ENCODE measurements around the gene AMPD2.

AMPD2 gene

DNA sequence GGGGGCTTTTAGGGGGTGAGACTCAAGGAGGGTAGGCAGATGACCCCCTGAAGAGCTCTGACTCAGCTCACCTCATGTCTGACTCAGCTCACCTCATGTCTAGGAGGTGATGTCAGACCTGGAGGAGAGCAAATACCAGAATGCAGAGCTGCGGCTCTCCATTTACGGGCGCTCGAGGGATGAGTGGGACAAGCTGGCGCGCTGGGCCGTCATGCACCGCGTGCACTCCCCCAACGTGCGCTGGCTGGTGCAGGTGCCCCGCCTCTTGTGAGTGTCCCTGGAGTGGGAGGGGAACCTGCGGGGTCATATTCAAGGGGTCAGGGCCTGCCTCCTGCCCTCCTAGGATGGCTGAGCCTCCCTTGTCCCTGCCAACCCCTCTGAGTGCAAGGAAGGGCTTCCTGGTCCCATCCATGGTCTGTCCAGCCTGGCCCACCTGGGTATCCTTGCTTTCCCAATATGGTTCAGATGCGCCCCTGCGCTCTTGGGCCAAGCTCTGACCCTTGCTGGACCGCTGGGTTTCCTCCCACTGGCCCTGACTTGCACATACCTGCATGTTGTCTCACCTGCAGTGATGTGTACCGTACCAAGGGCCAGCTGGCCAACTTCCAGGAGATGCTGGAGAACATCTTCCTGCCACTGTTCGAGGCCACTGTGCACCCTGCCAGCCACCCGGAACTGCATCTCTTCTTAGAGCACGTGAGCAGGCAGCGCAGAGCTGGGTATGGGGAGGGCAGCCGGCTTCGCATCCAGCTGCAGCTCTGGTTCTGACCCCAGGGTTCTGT, 9.1 kb downstream of the AMPD2 start:
- in situ Hi-C loops (cut with HindIII; ENCODE audit: low pct_unique_long_range_greater_than_20kb, low sequenced_read_pairs), result no loop called here
- no peak for DNase-seq (ENCODE audit: low read depth in 1 of 2, low spot score in 1 of 2)
- no peak for TF ChIP-seq JUND (IDR thresholded peaks at IDR 0.05; ENCODE audit: low read depth)

DNA sequence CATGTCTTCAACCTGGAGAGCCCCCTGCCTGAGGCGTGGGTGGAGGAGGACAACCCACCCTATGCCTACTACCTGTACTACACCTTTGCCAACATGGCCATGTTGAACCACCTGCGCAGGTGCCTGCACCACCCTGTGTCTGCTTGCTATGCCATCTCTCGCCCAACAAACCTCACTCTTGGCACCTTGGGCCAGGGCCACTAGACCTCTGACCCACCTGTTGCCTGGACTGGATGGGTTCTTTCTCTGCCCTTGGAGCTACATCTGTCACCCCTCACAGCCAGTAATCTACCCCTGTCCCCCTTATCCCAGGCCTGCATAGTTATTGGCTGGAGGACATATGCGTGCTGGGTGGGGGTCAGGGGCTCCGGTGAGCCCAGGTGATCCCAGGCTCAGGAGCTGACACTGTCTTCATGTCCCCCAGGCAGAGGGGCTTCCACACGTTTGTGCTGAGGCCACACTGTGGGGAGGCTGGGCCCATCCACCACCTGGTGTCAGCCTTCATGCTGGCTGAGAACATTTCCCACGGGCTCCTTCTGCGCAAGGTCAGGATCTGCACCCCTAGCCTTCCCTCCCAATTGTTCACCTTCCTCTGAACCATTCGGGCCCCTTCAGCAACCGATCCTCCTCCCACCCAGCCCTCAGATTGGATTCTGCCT, 9.9 kb downstream of the AMPD2 start:
- DNase-seq (ENCODE audit: low read depth in 1 of 2, low spot score in 1 of 2), result no peak
- in situ Hi-C loops (cut with HindIII; ENCODE audit: low pct_unique_long_range_greater_than_20kb, low sequenced_read_pairs), result no loop called here
- no peak for TF ChIP-seq JUND (IDR thresholded peaks at IDR 0.05; ENCODE audit: low read depth)

DNA sequence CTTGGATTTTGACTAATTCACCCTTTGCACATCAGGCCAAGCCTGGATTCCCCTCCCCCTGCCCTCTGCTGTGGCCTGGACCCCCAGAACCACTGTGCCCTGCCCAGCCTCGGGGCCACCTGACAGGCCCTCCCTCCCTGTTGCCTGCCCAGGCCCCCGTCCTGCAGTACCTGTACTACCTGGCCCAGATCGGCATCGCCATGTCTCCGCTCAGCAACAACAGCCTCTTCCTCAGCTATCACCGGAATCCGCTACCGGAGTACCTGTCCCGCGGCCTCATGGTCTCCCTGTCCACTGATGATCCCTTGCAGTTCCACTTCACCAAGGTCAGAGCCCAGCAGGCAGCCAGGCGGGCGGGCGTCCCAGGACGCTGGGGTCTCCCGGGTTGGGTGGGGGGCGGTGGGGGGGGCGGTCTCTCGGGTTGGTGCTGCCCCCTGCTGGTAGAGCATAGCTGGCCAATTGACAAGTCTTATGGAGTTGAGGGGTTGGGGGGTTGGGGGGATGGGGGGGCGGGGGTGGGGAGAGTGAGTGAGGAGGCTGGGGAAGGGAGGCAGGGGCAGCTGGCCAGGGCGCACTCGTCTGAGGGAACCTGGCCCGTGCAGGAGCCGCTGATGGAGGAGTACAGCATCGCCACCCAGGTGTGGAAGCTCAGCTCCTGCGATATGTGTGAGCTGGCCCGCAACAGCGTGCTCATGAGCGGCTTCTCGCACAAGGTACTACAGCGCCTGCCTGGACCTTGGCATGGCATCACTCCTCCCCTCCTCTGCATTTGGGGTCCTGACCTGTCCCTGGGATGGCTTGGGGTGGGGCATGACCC, 10.7 kb downstream of the AMPD2 start:
- in situ Hi-C loops (cut with HindIII; ENCODE audit: low pct_unique_long_range_greater_than_20kb, low sequenced_read_pairs), result no loop called here
- TF ChIP-seq JUND (IDR thresholded peaks at IDR 0.05; ENCODE audit: low read depth), result no peak
- no peak for DNase-seq (ENCODE audit: low read depth in 1 of 2, low spot score in 1 of 2)

DNA sequence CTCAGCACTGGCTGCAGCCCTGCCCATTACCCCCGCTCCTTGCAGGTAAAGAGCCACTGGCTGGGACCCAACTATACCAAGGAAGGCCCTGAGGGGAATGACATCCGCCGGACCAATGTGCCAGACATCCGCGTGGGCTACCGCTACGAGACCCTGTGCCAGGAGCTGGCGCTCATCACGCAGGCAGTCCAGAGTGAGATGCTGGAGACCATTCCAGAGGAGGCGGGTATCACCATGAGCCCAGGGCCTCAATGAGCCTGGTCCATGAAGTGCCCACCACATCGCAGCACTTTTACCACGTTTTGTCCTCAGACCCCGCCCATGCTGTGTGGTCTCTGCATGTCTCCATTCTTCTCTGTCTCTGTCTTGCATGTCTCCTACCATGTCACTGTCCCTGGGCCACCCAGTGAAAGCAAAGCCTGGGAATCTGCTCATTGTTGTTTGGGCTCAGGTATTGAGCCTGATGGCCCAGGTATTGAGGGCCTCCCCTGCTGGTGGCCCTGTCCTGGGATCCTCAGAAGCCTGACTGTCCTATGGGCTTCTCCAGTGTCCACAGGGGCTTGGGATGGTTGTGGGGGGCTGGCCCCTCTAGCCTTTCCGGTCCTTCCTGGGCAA, 11.4 kb downstream of the AMPD2 start:
- in situ Hi-C loops (cut with HindIII; ENCODE audit: low pct_unique_long_range_greater_than_20kb, low sequenced_read_pairs), result no loop called here

DNA sequence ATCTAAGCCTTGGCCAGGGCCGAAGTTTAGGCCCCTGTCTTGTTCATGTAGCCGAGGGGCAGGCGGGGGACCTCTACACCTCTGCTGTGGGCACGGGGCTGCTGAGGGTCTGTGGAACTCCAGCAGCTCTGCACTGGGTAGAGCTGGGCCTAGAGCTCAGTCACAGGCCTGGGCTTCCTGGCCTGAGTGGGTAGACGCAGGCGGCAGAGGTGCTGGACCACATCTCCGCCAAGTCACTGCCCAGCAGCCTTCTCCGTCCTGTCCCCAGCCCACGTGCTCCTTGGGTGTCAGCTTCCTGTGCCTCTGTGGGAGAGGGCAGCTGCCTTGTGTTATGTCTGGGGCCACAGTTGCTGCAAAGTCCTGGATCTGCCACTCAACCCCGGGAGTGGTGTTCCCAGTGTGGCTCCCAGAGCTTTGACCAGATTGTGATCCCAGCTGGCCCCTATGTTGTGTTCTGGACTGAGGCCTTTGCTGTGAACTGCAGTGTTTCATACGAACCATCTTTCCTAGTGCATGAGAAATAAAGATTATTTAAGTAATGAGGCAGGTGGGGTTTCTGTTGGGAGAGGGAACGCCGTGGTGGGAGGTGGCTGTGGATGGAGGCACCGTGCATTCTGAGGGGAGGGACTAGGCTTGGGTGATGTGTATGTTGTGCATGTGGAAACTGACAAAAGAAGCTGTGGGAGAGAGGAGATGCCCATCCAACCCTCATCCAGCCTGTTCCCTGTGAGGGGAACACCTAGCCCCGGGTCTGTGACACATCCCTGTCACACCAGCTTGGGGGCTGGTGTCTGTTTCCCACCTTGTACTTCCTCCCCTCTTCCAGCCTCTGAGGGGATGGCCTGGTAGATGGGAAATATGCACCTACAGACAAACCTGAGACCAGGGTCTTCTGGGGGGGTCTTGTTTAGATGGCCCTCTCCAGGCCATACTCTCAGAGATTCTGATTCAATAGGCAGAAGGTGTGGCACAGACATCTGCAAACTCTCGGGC, 12.2 kb downstream of the AMPD2 start:
- no peak for DNase-seq (ENCODE audit: low read depth in 1 of 2, low spot score in 1 of 2)
- no peak for TF ChIP-seq JUND (IDR thresholded peaks at IDR 0.05; ENCODE audit: low read depth)

More for the DNA sequence above, 11.4 kb downstream of the AMPD2 start:
- DNase-seq (ENCODE audit: low read depth in 1 of 2, low spot score in 1 of 2), result no peak
- TF ChIP-seq JUND (IDR thresholded peaks at IDR 0.05; ENCODE audit: low read depth), result no peak

DNA sequence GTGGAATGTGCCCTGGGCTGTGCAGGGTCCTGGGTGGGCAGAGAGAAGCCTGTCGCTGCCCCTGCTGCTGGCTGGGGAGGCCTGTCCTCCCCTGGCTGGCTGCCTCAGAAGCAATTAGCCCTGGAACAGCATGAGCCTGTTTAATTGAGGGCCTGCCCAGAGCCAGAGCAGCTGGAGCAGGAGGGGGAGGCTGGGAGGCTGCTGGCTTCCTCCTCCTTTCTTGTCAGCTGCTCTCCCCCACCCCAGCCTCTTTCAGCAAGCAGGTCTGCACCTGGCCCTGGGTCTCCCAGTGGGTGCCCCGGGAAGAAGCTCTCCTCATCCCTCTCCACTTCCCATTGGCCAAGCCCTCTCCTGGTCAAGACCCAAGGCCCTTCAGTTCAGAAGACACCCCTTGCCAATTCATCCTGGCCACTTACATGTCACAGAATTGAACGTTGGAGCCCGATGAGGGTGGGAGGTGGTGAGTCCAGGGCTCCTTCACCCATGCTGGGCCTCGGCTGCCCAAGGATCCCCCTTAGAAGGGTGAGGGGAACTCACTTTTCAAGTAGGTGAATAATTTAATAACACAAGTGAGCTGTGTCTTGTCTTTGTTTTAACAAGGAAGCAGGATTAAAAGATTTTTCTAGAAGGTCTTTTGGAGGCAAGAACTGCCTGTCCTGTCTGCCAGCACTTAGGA, 13.2 kb downstream of the AMPD2 start:
- no peak for TF ChIP-seq JUND (IDR thresholded peaks at IDR 0.05; ENCODE audit: low read depth)
- no peak for DNase-seq (ENCODE audit: low read depth in 1 of 2, low spot score in 1 of 2)
- in situ Hi-C loops (cut with HindIII; ENCODE audit: low pct_unique_long_range_greater_than_20kb, low sequenced_read_pairs), result no loop called here

More for the DNA sequence above, 12.2 kb downstream of the AMPD2 start:
- in situ Hi-C loops (cut with HindIII; ENCODE audit: low pct_unique_long_range_greater_than_20kb, low sequenced_read_pairs), result no loop called here

DNA sequence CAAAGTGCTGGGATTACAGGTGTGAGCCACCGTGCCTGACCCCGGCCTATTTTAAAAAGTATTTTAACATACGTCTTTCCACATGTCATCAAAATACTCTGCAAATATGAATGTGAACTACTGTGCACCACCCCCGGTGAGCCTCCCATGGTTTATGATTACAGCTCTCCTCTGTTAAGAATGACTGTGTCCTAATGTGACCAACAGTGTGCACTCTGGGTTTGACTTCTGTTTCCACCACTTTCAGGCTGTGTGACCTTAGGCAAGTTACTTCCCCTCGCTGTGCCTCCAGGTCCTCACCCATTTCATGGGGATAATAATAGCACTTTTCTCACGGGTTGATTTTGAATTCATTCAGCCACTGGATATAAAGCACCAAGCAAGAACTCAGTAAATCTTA, 14.7 kb downstream of the AMPD2 start:
- DNase-seq (ENCODE audit: low read depth in 1 of 2, low spot score in 1 of 2), result no peak
- no peak for TF ChIP-seq JUND (IDR thresholded peaks at IDR 0.05; ENCODE audit: low read depth)
- in situ Hi-C loops (cut with HindIII; ENCODE audit: low pct_unique_long_range_greater_than_20kb, low sequenced_read_pairs), result no loop called here

DNA sequence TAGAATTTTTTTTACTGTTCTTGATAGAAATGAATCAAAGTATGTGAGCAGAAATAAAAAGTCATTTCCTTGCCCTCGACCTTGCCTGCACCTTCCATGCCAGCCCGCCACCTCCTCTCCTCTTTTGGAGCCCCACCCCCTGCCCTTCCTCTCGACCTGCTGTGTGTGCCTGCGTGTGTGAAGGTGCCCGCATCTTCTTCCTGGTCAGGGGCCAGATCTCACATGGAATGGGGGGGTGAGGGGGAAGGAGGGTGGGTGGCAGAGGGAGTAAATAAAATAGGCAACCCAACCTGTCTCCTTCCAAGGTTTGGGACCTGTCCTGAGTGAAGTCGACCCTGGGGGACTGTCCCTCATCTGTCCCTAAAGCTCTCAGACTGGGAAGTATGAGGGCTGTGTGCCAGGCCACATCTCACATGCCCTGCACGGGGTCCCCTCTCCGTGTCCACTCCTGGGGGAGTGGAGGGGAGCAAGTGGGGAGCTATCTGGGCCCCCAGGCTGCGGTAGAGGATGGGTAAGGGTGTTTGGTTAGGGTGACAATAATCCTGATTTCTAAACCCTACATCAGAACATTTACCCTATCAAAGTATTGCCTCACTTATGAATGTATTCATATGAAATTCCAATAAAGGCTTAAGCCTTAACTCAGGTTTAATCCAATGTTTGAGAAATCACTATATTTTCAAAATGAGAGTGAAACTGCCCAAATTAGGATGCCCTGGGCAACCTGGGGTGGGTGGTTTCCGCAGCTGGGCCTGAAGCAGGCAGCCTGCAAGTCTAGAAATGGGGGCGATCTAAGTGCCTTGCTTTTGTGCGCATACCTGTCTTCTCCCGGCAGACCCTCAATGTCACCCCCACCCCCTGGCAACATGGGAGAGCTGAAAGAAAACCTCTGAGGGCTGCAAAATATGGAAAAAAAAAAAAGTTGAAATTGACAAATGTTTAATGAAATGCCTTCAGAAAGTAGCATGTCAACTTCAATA, 15.4 kb downstream of the AMPD2 start:
- in situ Hi-C loops (cut with HindIII; ENCODE audit: low pct_unique_long_range_greater_than_20kb, low sequenced_read_pairs), result no loop called here
- DNase-seq (ENCODE audit: low read depth in 1 of 2, low spot score in 1 of 2), result no peak
- TF ChIP-seq JUND (IDR thresholded peaks at IDR 0.05; ENCODE audit: low read depth), result no peak

DNA sequence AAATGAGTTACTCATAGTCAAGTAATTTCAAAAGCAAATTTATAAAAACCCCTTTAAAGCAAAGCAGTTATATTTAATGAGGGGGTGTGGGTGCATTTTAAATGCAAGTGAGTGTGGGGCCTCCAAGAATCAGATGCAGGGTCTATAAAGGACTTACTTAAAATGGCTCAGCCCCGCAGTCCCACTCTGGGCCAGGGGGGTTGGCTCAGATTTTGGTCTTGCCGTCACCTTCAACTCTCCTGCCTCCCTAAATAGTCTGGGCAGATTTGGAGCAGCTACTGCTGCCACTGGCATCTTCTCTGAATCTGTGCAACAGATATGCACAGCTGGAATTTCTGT, 16.2 kb downstream of the AMPD2 start:
- DNase-seq (ENCODE audit: low read depth in 1 of 2, low spot score in 1 of 2), result no peak
- TF ChIP-seq JUND (IDR thresholded peaks at IDR 0.05; ENCODE audit: low read depth), result no peak
- in situ Hi-C loops (cut with HindIII; ENCODE audit: low pct_unique_long_range_greater_than_20kb, low sequenced_read_pairs), result no loop called here

Measured in T47D (cell line).